ENCODE measurements around the gene CCDC102A. TPM values are rescaled to one million over a fixed set of nuclear protein-coding genes. Genes with fewer than 3 reads are reported as not detected.

CCDC102A gene
- total and polyA plus RNA-seq, 2 of the 13 experiments (the other 11 are each of a cell fraction or from before 2014, with no cell fraction given) = 2.1 to 2.8 TPM

GRCh38 chr16:57485916-57486857, 50.2 kb downstream of the CCDC102A start, which contains the start of gene DOK4 (continued):
- TF ChIP-seq, protein P1, sequence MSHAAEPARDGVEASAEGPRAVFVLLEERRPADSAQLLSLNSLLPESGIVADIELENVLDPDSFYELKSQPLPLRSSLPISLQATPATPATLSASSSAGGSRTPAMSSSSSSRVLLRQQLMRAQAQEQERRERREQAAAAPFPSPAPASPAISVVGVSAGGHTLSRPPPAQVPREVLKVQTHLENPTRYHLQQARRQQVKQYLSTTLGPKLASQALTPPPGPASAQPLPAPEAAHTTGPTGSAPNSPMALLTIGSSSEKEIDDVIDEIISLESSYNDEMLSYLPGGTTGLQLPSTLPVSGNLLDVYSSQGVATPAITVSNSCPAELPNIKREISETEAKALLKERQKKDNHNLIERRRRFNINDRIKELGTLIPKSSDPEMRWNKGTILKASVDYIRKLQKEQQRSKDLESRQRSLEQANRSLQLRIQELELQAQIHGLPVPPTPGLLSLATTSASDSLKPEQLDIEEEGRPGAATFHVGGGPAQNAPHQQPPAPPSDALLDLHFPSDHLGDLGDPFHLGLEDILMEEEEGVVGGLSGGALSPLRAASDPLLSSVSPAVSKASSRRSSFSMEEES (CRISPR knock-in tag; IDR thresholded peaks at IDR 0.05) = no peak
- TF ChIP-seq CC2D1A (CRISPR knock-in tag; IDR thresholded peaks at IDR 0.05) (no peak), CAMTA2 (CRISPR knock-in tag; IDR thresholded peaks at IDR 0.05; ENCODE audit: borderline replicate concordance) (no peak; the same call in 1 of the 2 replicates), ARID2 (CRISPR knock-in tag; IDR thresholded peaks at IDR 0.05; ENCODE audit: borderline replicate concordance) (0 out of 2 replicates have a peak, but pooled peaks have one; percentile 62), ZNF790 (CRISPR knock-in tag; IDR thresholded peaks at IDR 0.05; ENCODE audit: borderline replicate concordance) (no peak), ERF (CRISPR knock-in tag; IDR thresholded peaks at IDR 0.05) (0 out of 2 replicates have a peak, but pooled peaks have one; percentile 41), TBX3 (IDR thresholded peaks at IDR 0.05; ENCODE audit: borderline replicate concordance) (no peak), ZFP37 (CRISPR knock-in tag; IDR thresholded peaks at IDR 0.05; ENCODE audit: borderline replicate concordance) (no peak), ZNF530 (CRISPR knock-in tag; IDR thresholded peaks at IDR 0.05; ENCODE audit: low read depth) (no peak), IRX3 (CRISPR knock-in tag; IDR thresholded peaks at IDR 0.05; ENCODE audit: borderline replicate concordance, low read depth) (0 out of 2 replicates have a peak, but pooled peaks have one; percentile 19), MED1 (CRISPR knock-in tag; IDR thresholded peaks at IDR 0.05) (no peak), ZNF282 (IDR thresholded peaks at IDR 0.05; ENCODE audit: partially characterized antibody) (no peak), ZNF432 (CRISPR knock-in tag; IDR thresholded peaks at IDR 0.05; ENCODE audit: borderline replicate concordance) (no peak), ZBTB20 (CRISPR knock-in tag; IDR thresholded peaks at IDR 0.05; ENCODE audit: borderline replicate concordance, low read depth) (no peak), HMG20A (CRISPR knock-in tag; IDR thresholded peaks at IDR 0.05; ENCODE audit: borderline replicate concordance) (no peak), RELA (CRISPR knock-in tag; IDR thresholded peaks at IDR 0.05) (no peak), CREB3 (CRISPR knock-in tag; IDR thresholded peaks at IDR 0.05) (no peak), DRAP1 (CRISPR knock-in tag; IDR thresholded peaks at IDR 0.05) (peak; percentile 41; the same call in 1 of the 2 replicates), GPBP1L1 (CRISPR knock-in tag; IDR thresholded peaks at IDR 0.05) (no peak)
- TF ChIP-seq, protein P2, sequence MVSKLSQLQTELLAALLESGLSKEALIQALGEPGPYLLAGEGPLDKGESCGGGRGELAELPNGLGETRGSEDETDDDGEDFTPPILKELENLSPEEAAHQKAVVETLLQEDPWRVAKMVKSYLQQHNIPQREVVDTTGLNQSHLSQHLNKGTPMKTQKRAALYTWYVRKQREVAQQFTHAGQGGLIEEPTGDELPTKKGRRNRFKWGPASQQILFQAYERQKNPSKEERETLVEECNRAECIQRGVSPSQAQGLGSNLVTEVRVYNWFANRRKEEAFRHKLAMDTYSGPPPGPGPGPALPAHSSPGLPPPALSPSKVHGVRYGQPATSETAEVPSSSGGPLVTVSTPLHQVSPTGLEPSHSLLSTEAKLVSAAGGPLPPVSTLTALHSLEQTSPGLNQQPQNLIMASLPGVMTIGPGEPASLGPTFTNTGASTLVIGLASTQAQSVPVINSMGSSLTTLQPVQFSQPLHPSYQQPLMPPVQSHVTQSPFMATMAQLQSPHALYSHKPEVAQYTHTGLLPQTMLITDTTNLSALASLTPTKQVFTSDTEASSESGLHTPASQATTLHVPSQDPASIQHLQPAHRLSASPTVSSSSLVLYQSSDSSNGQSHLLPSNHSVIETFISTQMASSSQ (IDR thresholded peaks at IDR 0.05; ENCODE audit: low read depth) = no peak
- TF ChIP-seq, protein P2 (CRISPR knock-in tag; IDR thresholded peaks at IDR 0.05; ENCODE audit: borderline replicate concordance) = 0 out of 2 replicates have a peak, but pooled peaks have one; percentile 39

All from HepG2 (cell line).